ENCODE results near the gene INPP5A. TPM values are rescaled to one million over a fixed set of nuclear protein-coding genes. Genes with fewer than 3 reads are reported as not detected.

Gene INPP5A
- polyA plus RNA-seq, 4 donors = 21.1 to 25.0 (median 22.8) TPM

GRCh38 chr10:132664407-132664806 lies 126.8 kb downstream of the INPP5A start:
- Histone ChIP-seq H3K4me1 (ENCODE audit: control insufficient read depth in 3 of 3, insufficient read depth in 2 of 3, low read depth in 1 of 3, low read length in 2 of 3) (no peaks in the 10 kb centered on the region), H3K36me3 (ENCODE audit: control insufficient read depth in 3 of 3, insufficient read depth in 2 of 3, low read depth in 1 of 3, low read length in 3 of 3) (peaks cover 0 to 28% (median 3%) of the 10 kb centered on the region in 3 donors), H3K4me3 (ENCODE audit: low read depth in 1 of 3, low read length in 3 of 3) (no peak overlapping the region), H3K27me3 (ENCODE audit: control insufficient read depth in 3 of 3, insufficient read depth in 3 of 3, low read length in 3 of 3) (no peaks in the 10 kb centered on the region), H3K27ac (ENCODE audit: low read depth in 1 of 3, low read length in 2 of 3) (no peak overlapping the region), H3K9me3 (ENCODE audit: control insufficient read depth in 2 of 2, insufficient read depth in 1 of 2, low read depth in 1 of 2, low read length in 1 of 2) (no peaks in the 10 kb centered on the region)
- DNase-seq = no peak
- WGBS, 3 donors = 65 to 80% (median 76%) methylated on average over 6 of the region's 6 CpGs
- no peak for FAIRE-seq

GRCh38 chr10:132664883-132665282 lies 127.3 kb downstream of the INPP5A start:
- H3K27ac ChIP-seq (ENCODE audit: low read depth in 1 of 3, low read length in 2 of 3) = no peak overlapping the region
- no peak for DNase-seq
- H3K9me3 ChIP-seq (ENCODE audit: control insufficient read depth in 2 of 2, insufficient read depth in 1 of 2, low read depth in 1 of 2, low read length in 1 of 2) = no peaks in the 10 kb centered on the region
- FAIRE-seq = no peak
- H3K4me1 ChIP-seq (ENCODE audit: control insufficient read depth in 3 of 3, insufficient read depth in 2 of 3, low read depth in 1 of 3, low read length in 2 of 3) = no peaks in the 10 kb centered on the region
- H3K36me3 ChIP-seq (ENCODE audit: control insufficient read depth in 3 of 3, insufficient read depth in 2 of 3, low read depth in 1 of 3, low read length in 3 of 3) = peaks cover 0 to 23% (median 0%) of the 10 kb centered on the region in 3 donors
- WGBS, 3 donors = 93 to 94% (median 93%) methylated on average over 16 of the region's 16 CpGs
- H3K27me3 ChIP-seq (ENCODE audit: control insufficient read depth in 3 of 3, insufficient read depth in 3 of 3, low read length in 3 of 3) = no peaks in the 10 kb centered on the region
- H3K4me3 ChIP-seq (ENCODE audit: low read depth in 1 of 3, low read length in 3 of 3) = no peak overlapping the region

- 83 to 92% (median 86%) methylated on average over 15 of the region's 15 CpGs for WGBS, 3 donors
- H3K4me3 ChIP-seq (ENCODE audit: low read depth in 1 of 3, low read length in 3 of 3) = no peak overlapping the region
- peaks cover 0 to 2% of the 10 kb centered on the region in 2 donors for H3K9me3 ChIP-seq (ENCODE audit: control insufficient read depth in 2 of 2, insufficient read depth in 1 of 2, low read depth in 1 of 2, low read length in 1 of 2)
- FAIRE-seq (no peak), DNase-seq (no peak)
- peaks cover 0 to 19% (median 0%) of the 10 kb centered on the region in 3 donors for H3K36me3 ChIP-seq (ENCODE audit: control insufficient read depth in 3 of 3, insufficient read depth in 2 of 3, low read depth in 1 of 3, low read length in 3 of 3)
- no peak overlapping the region for H3K27ac ChIP-seq (ENCODE audit: low read depth in 1 of 3, low read length in 2 of 3)
- H3K27me3 ChIP-seq (ENCODE audit: control insufficient read depth in 3 of 3, insufficient read depth in 3 of 3, low read length in 3 of 3) = no peaks in the 10 kb centered on the region
- no peaks in the 10 kb centered on the region for H3K4me1 ChIP-seq (ENCODE audit: control insufficient read depth in 3 of 3, insufficient read depth in 2 of 3, low read depth in 1 of 3, low read length in 2 of 3)
Observed at GRCh38 chr10:132665946-132666704, 128.5 kb downstream of the INPP5A start.

GRCh38 chr10:132666705-132667341 lies 129.2 kb downstream of the INPP5A start:
- H3K4me1 ChIP-seq (ENCODE audit: control insufficient read depth in 3 of 3, insufficient read depth in 2 of 3, low read depth in 1 of 3, low read length in 2 of 3) = no peaks in the 10 kb centered on the region
- H3K4me3 ChIP-seq (ENCODE audit: low read depth in 1 of 3, low read length in 3 of 3) = no peak overlapping the region
- FAIRE-seq = no peak
- no peak overlapping the region for H3K27ac ChIP-seq (ENCODE audit: low read depth in 1 of 3, low read length in 2 of 3)
- peaks cover 0 to 2% of the 10 kb centered on the region in 2 donors for H3K9me3 ChIP-seq (ENCODE audit: control insufficient read depth in 2 of 2, insufficient read depth in 1 of 2, low read depth in 1 of 2, low read length in 1 of 2)
- peaks cover 0 to 24% (median 0%) of the 10 kb centered on the region in 3 donors for H3K36me3 ChIP-seq (ENCODE audit: control insufficient read depth in 3 of 3, insufficient read depth in 2 of 3, low read depth in 1 of 3, low read length in 3 of 3)
- DNase-seq = no peak
- WGBS, 3 donors = 84 to 89% (median 85%) methylated on average over 12 of the region's 12 CpGs
- H3K27me3 ChIP-seq (ENCODE audit: control insufficient read depth in 3 of 3, insufficient read depth in 3 of 3, low read length in 3 of 3) = no peaks in the 10 kb centered on the region

- DNase-seq (no peak), FAIRE-seq (no peak)
- peaks cover 0 to 2% of the 10 kb centered on the region in 2 donors for H3K9me3 ChIP-seq (ENCODE audit: control insufficient read depth in 2 of 2, insufficient read depth in 1 of 2, low read depth in 1 of 2, low read length in 1 of 2)
- WGBS, 3 donors = 76 to 85% (median 82%) methylated on average over 20 of the region's 20 CpGs
- H3K36me3 ChIP-seq (ENCODE audit: control insufficient read depth in 3 of 3, insufficient read depth in 2 of 3, low read depth in 1 of 3, low read length in 3 of 3) = peaks cover 0 to 24% (median 0%) of the 10 kb centered on the region in 3 donors
- H3K4me3 ChIP-seq (ENCODE audit: low read depth in 1 of 3, low read length in 3 of 3) = no peak overlapping the region
- H3K27ac ChIP-seq (ENCODE audit: low read depth in 1 of 3, low read length in 2 of 3) = no peak overlapping the region
- no peaks in the 10 kb centered on the region for H3K27me3 ChIP-seq (ENCODE audit: control insufficient read depth in 3 of 3, insufficient read depth in 3 of 3, low read length in 3 of 3)
- H3K4me1 ChIP-seq (ENCODE audit: control insufficient read depth in 3 of 3, insufficient read depth in 2 of 3, low read depth in 1 of 3, low read length in 2 of 3) = no peaks in the 10 kb centered on the region
Observed at GRCh38 chr10:132667342-132668047, 129.9 kb downstream of the INPP5A start.

- 83 to 93% (median 88%) methylated on average over 5 of the region's 5 CpGs for WGBS, 3 donors
- no peaks in the 10 kb centered on the region for H3K4me1 ChIP-seq (ENCODE audit: control insufficient read depth in 3 of 3, insufficient read depth in 2 of 3, low read depth in 1 of 3, low read length in 2 of 3)
- FAIRE-seq = no peak
- H3K27me3 ChIP-seq (ENCODE audit: control insufficient read depth in 3 of 3, insufficient read depth in 3 of 3, low read length in 3 of 3) = no peaks in the 10 kb centered on the region
- no peak for DNase-seq
- no peak overlapping the region for H3K27ac ChIP-seq (ENCODE audit: low read depth in 1 of 3, low read length in 2 of 3)
- peaks cover 0 to 22% (median 0%) of the 10 kb centered on the region in 3 donors for H3K36me3 ChIP-seq (ENCODE audit: control insufficient read depth in 3 of 3, insufficient read depth in 2 of 3, low read depth in 1 of 3, low read length in 3 of 3)
- H3K9me3 ChIP-seq (ENCODE audit: control insufficient read depth in 2 of 2, insufficient read depth in 1 of 2, low read depth in 1 of 2, low read length in 1 of 2) = peaks cover 0 to 2% of the 10 kb centered on the region in 2 donors
- H3K4me3 ChIP-seq (ENCODE audit: low read depth in 1 of 3, low read length in 3 of 3) = no peak overlapping the region
Observed at GRCh38 chr10:132668048-132668394, 130.4 kb downstream of the INPP5A start.

- FAIRE-seq = no peak
- 90 to 92% (median 92%) methylated on average over 23 of the region's 23 CpGs for WGBS, 3 donors
- Histone ChIP-seq H3K4me3 (ENCODE audit: low read depth in 1 of 3, low read length in 3 of 3) (no peak overlapping the region), H3K27me3 (ENCODE audit: control insufficient read depth in 3 of 3, insufficient read depth in 3 of 3, low read length in 3 of 3) (no peaks in the 10 kb centered on the region), H3K27ac (ENCODE audit: low read depth in 1 of 3, low read length in 2 of 3) (no peak overlapping the region), H3K36me3 (ENCODE audit: control insufficient read depth in 3 of 3, insufficient read depth in 2 of 3, low read depth in 1 of 3, low read length in 3 of 3) (peaks cover 0 to 11% (median 0%) of the 10 kb centered on the region in 3 donors), H3K4me1 (ENCODE audit: control insufficient read depth in 3 of 3, insufficient read depth in 2 of 3, low read depth in 1 of 3, low read length in 2 of 3) (no peaks in the 10 kb centered on the region), H3K9me3 (ENCODE audit: control insufficient read depth in 2 of 2, insufficient read depth in 1 of 2, low read depth in 1 of 2, low read length in 1 of 2) (peaks cover 0 to 2% of the 10 kb centered on the region in 2 donors)
- no peak for DNase-seq
Observed at GRCh38 chr10:132669208-132669861, 131.7 kb downstream of the INPP5A start.
